GM19463 (cell line): Measurements from ENCODE around the gene WNT3A.

Source experiments
- ATAC-seq: cut with Tn5 transposase; IDR thresholded peaks from one replicate; pipeline ENCODE4 v1.9.1; 2021; ENCODE audit warnings: mild to moderate bottlenecking, moderate library complexity; ENCODE audit not compliant: unreplicated experiment

The WNT3A gene

GRCh38 chr1:228097333-228098081 is 90.7 kb downstream of the WNT3A start:
- ATAC-seq = no peak

- no peak for ATAC-seq
Observed at GRCh38 chr1:228098323-228098931, 91.6 kb downstream of the WNT3A start.

- ATAC-seq = no peak
Observed at GRCh38 chr1:228099331-228099732, 92.5 kb downstream of the WNT3A start.

- no peak for ATAC-seq
Observed at GRCh38 chr1:228100822-228101613, 94.2 kb downstream of the WNT3A start.

- no peak for ATAC-seq
Observed at GRCh38 chr1:228101614-228101993, 94.8 kb downstream of the WNT3A start.

- peak; percentile 23 for ATAC-seq
Observed at GRCh38 chr1:228101994-228102790, 95.4 kb downstream of the WNT3A start.

GRCh38 chr1:228102791-228103620 is 96.2 kb downstream of the WNT3A start, which contains the start of gene C1orf35:
TSS of gene C1orf35 (minus strand) at chr1:228103325. CDS start at chr1:228103227, 98 bp downstream.
- peak; percentile 76 for ATAC-seq

GRCh38 chr1:228104526-228105269 is 97.9 kb downstream of the WNT3A start:
- no peak for ATAC-seq

- ATAC-seq = no peak
Observed at GRCh38 chr1:228105270-228105995, 98.6 kb downstream of the WNT3A start.

GRCh38 chr1:228105996-228106799 is 99.4 kb downstream of the WNT3A start:
- no peak for ATAC-seq

- no peak for ATAC-seq
Observed at GRCh38 chr1:228106800-228107054, 99.9 kb downstream of the WNT3A start.

GRCh38 chr1:228107636-228108035 is 100.8 kb downstream of the WNT3A start:
- no peak for ATAC-seq

- no peak for ATAC-seq
Observed at GRCh38 chr1:228108055-228108690, 101.4 kb downstream of the WNT3A start.

- no peak for ATAC-seq
Observed at GRCh38 chr1:228108742-228109072, 101.9 kb downstream of the WNT3A start.

- peak; percentile 91 for ATAC-seq
Observed at GRCh38 chr1:228109073-228109961, 102.5 kb downstream of the WNT3A start, which contains the start of gene MRPL55. TSS of gene MRPL55 (minus strand) at chr1:228109299. CDS start at chr1:228108260, 1,039 bp downstream.

- ATAC-seq = peak; percentile 3
Observed at GRCh38 chr1:228109962-228110488, 103.2 kb downstream of the WNT3A start.
